Measurements from ENCODE around the gene CD302. TPM values are rescaled to one million over a fixed set of nuclear protein-coding genes. Genes with fewer than 3 reads are reported as not detected.
"Not testable (repeated sequence)": the region's sequence is repeated elsewhere in the genome, so short reads cannot be mapped to it uniquely, and the experiment has no call there.

The CD302 gene, protein sequence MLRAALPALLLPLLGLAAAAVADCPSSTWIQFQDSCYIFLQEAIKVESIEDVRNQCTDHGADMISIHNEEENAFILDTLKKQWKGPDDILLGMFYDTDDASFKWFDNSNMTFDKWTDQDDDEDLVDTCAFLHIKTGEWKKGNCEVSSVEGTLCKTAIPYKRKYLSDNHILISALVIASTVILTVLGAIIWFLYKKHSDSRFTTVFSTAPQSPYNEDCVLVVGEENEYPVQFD
- total RNA-seq: 19.9 TPM
- long read RNA-seq, transcript CD302-201 (6 exons, 3,741 nt): major isoform, 6 of 10 reads
- long read RNA-seq, partial matches to known transcripts: 0 of 10 reads
- long read RNA-seq, other reads (novel, unspliced or antisense): 3 of 10 reads

DNA sequence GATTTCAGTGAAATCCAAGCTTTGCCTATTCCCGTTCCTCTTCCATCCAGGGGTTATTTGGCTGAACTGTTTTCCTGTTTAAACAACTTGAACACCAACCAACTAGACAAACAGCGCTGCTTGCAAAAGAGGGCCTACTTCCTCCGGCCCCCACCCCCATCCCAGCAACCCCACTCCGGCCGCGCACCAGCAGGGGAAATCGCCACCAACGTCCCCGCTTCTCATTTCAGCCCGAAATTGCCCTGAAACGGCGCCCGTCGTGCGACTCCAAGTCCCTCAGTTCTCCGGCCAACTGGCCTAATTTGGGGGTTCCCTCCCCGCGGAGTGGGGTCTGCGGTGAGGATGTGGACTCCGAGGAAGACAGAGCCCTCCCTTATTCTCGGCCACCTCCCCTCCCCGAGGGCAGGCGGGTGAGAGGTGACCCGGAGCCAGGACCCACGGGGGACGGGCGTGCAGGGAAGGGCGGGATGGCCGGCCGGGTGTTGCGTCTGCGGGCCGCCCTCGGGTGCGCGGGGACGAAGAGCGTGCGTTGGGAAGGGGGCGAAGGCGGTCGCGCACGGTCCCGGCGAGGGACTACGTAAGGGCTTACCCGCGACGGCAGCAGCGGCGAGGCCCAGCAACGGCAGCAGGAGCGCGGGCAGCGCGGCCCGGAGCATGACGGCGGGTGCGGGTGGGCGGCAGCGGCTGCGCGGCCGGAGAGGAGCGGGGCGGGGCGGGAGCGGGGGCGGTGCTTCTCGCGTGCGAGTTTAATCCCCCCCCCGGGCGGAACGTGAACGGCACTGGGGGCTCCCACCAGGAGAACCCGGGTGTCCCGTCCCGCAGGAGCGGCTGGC is at the start of gene CD302:
Gene CD302 (minus strand): TSS at position 666 of the 833 bp plus-strand sequence. CDS start 10 bp downstream, at position 656.
- DNase-seq (peak; percentile 89), ATAC-seq (peak; percentile 92)
- intact Hi-C loops (cut with micrococcal nuclease): no loop called here

DNA sequence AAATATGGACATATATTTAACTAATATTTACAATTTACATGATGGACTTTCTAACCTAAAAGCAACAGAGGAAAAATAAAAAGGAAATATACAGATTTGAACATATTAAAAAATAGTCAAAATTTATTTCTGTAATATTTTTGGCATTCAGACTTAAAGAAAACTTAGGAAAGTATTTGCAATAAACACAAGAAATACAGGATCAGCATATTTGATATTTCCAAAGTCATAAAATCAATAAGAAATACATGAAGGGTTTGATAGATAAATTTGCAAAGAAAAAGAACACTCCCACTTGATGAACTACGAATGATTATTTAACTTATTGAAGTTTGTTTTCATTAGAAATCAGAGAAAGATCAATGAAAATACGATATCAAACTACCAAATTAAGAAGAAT is 48.6 kb upstream of the CD302 start:
- intact Hi-C loops (cut with micrococcal nuclease): no loop called here
- ATAC-seq: no peak
- no peak for DNase-seq

GRCh38 chr2:159840616-159841015 is 42.6 kb upstream of the CD302 start:
- no peak for ATAC-seq
- no peak for DNase-seq
- intact Hi-C loops (cut with micrococcal nuclease): no loop called here

DNA sequence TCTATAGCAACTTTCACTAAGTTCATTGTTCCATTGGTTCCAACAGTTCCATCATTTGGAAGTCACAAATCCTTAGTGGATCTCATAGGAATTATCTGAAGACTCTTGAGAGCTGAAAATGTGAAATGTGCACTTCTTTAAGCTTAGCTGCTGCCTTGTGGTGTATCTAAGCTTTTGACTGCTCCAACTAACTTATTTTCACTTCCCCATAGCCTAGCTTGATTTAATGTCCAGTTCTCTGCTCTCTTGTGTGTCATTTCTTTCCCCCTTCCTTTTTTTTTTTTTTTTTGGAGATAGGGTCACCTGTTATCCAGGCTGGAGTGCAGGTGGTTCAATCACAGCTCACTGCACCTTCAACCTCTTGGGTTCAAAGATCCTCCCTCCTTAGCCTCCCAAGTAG is 34.9 kb upstream of the CD302 start:
- intact Hi-C loops (cut with micrococcal nuclease): no loop called here

GRCh38 chr2:159832026-159832425 is 34.0 kb upstream of the CD302 start:
- no peak for DNase-seq
- ATAC-seq: no peak
- intact Hi-C loops (cut with micrococcal nuclease): no loop called here

More for the DNA sequence above, 34.9 kb upstream of the CD302 start:
- DNase-seq (no peak), ATAC-seq (no peak)

GRCh38 chr2:159829376-159829775 is 31.4 kb upstream of the CD302 start:
- ATAC-seq: no peak
- DNase-seq: no peak

GRCh38 chr2:159828738-159829137 is 30.7 kb upstream of the CD302 start:
- intact Hi-C loops (cut with micrococcal nuclease): no loop called here
- DNase-seq (no peak), ATAC-seq (no peak)

More at GRCh38 chr2:159829376-159829775, 31.4 kb upstream of the CD302 start:
- intact Hi-C loops (cut with micrococcal nuclease): no loop called here

- intact Hi-C loops (cut with micrococcal nuclease); ATAC-seq; DNase-seq: not testable (repeated sequence)
Observed at GRCh38 chr2:159822478-159822833, 24.4 kb upstream of the CD302 start.

DNA sequence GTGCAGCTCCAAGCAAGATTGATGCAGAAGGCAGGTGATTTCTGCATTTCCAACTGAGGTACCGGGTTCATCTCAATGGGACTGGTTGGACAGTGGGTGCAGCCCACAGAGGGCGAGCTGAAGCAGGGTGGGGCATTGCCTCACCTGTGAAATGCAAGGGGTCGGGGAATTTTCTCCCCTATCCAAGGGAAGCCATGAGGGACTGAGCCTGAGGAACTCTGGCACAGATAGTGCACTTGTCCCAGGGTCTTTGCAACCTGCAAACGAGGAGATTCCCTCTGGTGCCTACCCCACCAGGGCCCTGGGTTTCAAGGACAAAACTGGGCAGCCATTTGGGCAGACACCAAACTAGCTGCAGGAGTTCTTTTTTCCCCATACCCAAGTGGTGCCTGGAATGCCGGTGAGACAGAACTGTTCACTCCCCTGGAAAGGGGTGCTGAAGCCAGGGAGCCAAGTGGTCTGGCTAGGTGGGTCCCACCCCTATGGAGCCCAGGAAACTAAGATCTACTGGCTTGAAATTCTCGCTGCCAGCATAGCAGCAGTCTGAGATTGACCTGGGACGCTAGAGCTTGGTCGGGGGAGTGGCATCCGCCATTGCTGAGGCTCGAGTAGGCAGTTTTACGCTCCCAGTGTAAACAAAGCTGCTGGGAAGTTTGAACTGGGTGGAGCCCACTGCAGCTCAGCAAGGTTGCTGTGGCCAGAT is 23.9 kb upstream of the CD302 start:
- DNase-seq; intact Hi-C loops (cut with micrococcal nuclease): not testable (repeated sequence)

DNA sequence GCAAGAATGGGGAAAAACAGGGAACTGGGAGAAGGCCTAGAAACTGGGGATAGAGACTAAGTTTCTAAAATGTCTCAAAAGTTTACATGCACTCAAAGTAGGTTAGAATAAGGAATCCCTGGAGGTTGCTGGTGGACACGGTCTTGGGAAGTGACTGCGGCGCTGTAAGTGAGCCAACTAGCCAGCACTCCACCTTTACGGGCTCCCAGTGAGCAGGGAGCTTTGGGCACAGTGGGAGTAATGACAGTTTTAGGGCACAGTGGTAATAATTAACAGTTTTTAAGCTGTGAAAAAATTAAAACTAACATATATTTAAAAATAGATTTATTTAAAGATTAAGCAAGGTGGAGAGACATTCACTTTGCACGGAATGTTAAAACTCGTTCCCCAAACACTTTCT is 20.9 kb upstream of the CD302 start:
- DNase-seq (no peak), ATAC-seq (no peak)
- intact Hi-C loops (cut with micrococcal nuclease): no loop called here

More for the DNA sequence above, 23.9 kb upstream of the CD302 start:
- not testable (repeated sequence) for ATAC-seq

DNA sequence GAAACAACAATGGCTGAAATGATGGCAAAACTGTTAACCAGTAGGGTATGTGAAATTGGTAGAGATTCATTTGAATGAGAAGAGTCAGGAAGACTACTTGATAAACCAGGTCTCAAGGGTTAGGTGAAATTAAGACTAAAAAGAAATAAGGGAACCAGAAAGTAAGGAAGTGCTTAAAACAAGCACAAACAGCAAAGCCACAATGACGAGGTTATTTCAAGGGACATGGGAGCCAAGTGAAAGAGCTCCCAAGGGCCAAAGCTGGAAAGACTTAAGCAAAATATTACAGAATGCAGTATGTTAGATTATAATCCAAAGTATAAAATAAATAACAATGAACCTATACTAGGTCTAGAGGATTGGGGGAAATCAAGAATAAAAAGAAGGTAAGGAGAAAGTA is 19.3 kb upstream of the CD302 start:
- no peak for ATAC-seq
- intact Hi-C loops (cut with micrococcal nuclease): no loop called here
- no peak for DNase-seq

GRCh38 chr2:159811232-159811631 is 13.2 kb upstream of the CD302 start:
- intact Hi-C loops (cut with micrococcal nuclease): no loop called here
- DNase-seq (no peak), ATAC-seq (no peak)

DNA sequence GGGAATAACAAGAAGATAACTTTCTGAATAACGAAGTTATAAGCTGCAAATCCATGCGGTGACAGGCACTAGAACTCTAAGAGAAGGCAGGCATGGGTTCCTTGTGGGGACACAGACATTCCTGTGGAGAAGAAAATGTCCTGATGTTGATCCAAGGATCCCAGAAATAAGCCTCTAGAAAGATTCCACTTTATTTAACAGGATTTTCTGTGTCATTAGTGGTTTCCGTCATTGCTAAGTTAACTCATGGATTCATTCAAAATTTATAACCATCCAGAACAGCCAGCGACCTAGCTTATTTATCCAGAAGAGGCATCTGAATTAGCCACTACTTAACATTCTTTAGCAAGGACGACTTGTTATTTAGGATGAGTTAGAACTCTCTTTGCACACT is 10.0 kb upstream of the CD302 start:
- ATAC-seq (no peak), DNase-seq (no peak)
- intact Hi-C loops (cut with micrococcal nuclease): loop anchor here (10.0 kb wide), 1 partner anchor 373 kb away; no protein-coding TSS in a partner anchor

- intact Hi-C loops (cut with micrococcal nuclease): loop anchor here (10.0 kb wide), 1 partner anchor 373 kb away; no protein-coding TSS in a partner anchor
- peak; percentile 61 for ATAC-seq
- DNase-seq: no peak
Observed at GRCh38 chr2:159807183-159808031, 9.4 kb upstream of the CD302 start.

DNA sequence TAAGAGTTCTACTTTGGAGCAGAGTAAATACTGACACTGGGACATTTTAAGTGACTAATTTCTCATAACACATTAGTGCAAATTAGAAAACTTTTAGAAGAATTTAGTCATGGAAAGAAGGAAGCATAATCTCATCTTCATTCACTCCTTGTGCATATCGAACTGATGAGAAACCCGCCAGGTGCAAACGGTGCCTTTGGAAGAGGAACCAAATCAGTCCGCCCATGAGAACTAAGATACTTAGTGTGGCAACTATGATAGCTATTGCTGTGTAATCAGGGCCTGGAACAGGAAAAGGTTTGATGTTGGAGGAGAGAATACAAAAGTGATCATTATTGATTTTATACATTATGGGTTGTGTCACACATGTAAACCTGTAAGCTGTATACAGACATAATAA is 6.9 kb upstream of the CD302 start:
- ATAC-seq (no peak), DNase-seq (no peak)
- intact Hi-C loops (cut with micrococcal nuclease): loop anchor here (10.0 kb wide), 1 partner anchor 370 kb away; no protein-coding TSS in a partner anchor

GRCh38 chr2:159803235-159803962 is 5.4 kb upstream of the CD302 start:
- DNase-seq (no peak), ATAC-seq (no peak)
- intact Hi-C loops (cut with micrococcal nuclease): loop anchor here (10.0 kb wide), 1 partner anchor 369 kb away; no protein-coding TSS in a partner anchor

- intact Hi-C loops (cut with micrococcal nuclease): loop anchor here (10.0 kb wide), 1 partner anchor 368 kb away; no protein-coding TSS in a partner anchor
- DNase-seq (no peak), ATAC-seq (no peak)
Observed at GRCh38 chr2:159802673-159803072, 4.7 kb upstream of the CD302 start.

GRCh38 chr2:159799833-159800232 is 1.8 kb upstream of the CD302 start:
- intact Hi-C loops (cut with micrococcal nuclease): loop anchor here (10.0 kb wide), 1 partner anchor 365 kb away; no protein-coding TSS in a partner anchor
- DNase-seq: no peak
- no peak for ATAC-seq
